GM12864 (cell line): ENCODE results near the gene C10orf90.

Experiments
- DNase-seq: peaks from one replicate; pipeline ENCODE4 v3.0.0-alpha.2; 2011; ENCODE audit warnings: low read depth
- H3K4me3 ChIP-seq: 2 replicates; pipeline ENCODE4 v1.5.1; 2011; ENCODE audit warnings: mild to moderate bottlenecking, low read depth, low read length, control low read depth
- CTCF ChIP-seq: IDR thresholded peaks from 2 replicates; pipeline ENCODE4 v1.5.1; 2011; ENCODE audit warnings: low read depth, mild to moderate bottlenecking, moderate library complexity, low read length, control low read depth, inconsistent platforms; ENCODE audit errors: missing control alignments

Gene C10orf90

DNA sequence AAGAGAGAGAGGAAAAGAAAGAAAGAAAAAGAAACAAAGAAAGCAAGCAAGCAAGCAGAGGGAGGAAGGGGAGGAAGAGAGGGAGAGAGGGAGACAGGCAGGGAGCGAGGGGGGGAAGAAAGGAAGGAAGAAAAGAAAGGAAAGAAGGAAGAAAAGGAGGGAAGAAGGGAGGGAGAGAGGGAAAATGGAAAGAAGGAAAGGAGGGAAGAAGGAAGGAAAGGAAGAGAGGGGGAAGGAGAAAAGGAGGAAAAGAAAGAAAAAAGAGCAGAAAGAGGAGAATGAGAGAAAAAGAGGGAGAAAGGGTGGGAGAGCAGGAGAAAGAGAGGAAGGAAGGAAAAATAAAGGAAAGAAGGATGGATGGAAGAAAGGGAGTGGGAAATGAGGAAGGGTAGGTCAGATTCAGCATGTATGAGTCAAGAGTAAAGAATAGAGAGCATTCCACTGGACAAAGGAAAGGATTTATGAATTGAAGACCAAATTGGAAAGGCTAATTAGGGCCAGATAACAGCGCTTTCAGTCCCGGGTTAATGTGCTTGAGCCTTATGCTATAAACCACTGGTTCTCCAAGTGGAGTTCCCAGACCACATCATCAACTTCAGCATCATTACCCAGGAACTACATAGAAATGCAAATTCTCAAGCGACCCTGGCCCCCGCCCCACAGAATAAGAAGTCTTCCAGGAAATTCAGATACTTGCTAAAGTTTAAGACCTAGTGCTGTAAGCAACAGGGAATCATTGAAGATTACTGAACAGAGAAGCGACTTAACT, 85.1 kb downstream of the C10orf90 start:
- H3K4me3 ChIP-seq = no peak overlapping the region
- no peak for DNase-seq
- TF ChIP-seq CTCF = no peak

DNA sequence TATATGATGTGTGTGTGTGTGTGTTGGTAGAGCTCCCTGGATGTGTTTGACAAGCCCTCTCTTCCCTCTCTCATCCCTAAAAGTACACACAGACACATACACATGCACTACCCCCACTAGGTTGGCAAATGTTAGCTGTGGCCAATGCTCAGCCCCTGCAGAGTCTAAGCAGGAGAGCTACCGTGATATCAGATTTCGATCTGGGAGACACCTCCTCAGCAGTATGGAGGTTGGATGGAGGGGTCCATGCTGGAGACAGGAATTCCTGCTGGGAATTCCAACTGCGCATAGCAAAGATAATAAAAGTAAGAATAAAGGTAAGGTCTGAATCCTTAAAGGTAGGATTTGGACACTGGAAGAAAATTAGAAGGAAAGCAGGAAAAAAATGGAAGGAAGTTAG, 85.7 kb downstream of the C10orf90 start:
- no peak for DNase-seq
- H3K4me3 ChIP-seq = no peak overlapping the region
- TF ChIP-seq CTCF = no peak

GRCh38 chr10:126583552-126584200, 86.8 kb downstream of the C10orf90 start:
- no peak for TF ChIP-seq CTCF
- DNase-seq = no peak
- H3K4me3 ChIP-seq = no peak overlapping the region

DNA sequence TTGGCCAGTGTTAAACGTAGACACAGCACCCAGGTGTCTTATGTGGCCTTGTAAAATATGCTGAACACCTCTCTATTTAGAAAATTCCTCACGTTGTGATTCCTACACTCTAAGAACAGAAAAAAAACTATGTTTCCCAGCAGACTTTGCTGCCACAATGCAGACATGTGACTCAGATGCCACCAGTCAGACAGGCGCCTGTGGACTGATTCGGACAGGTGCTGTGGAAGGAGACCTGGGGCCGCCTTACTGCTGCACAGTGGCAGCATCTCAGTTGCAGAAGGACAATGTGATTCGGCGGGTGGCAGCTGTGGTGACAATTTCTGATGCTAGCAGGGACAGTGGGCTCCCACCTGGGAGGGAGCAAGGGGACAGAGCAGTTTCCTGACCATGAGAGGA, 88.8 kb downstream of the C10orf90 start:
- no peak for DNase-seq

GRCh38 chr10:126580873-126581647, 89.4 kb downstream of the C10orf90 start:
- H3K4me3 ChIP-seq = no peak overlapping the region
- no peak for DNase-seq
- TF ChIP-seq CTCF = no peak

More for the DNA sequence above, 88.8 kb downstream of the C10orf90 start:
- no peak for TF ChIP-seq CTCF
- H3K4me3 ChIP-seq = no peak overlapping the region

GRCh38 chr10:126576336-126576735, 94.2 kb downstream of the C10orf90 start:
- H3K4me3 ChIP-seq = no peak overlapping the region
- no peak for DNase-seq
- no peak for TF ChIP-seq CTCF
